ENCODE measurements around the gene GRAMD1C.
"Not testable (repeated sequence)": the region's sequence is repeated elsewhere in the genome, so short reads cannot be mapped to it uniquely, and the experiment has no call there.

Gene GRAMD1C

DNA sequence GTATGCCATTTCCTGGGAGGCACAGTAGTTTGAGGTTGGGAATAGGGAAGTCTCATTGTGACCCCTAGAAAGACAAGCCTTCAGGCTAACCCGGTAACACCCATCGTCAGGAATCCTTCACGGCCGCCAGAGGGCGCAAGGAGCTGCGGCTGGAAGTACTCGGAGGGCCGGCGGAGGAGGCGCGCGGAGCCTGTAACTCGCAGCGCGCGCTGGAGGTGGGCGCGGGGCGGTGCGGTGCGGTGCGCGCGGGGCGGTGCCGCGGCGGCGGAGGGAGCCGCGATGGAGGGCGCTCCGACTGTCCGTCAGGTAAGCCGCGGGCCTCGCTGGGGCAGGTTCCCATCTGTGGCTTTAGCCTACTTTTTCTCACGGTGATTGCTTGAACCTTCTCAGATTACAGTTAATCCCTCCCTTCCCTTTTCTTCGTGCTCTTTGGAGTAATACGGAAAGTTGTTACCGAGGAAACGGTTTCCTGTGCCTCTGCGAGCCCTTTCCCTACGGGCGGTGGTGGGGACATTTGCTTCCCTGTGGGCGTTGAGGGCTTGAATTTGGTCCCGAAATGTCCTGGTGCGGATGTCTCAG is at the start of gene GRAMD1C:
Gene GRAMD1C (plus strand): TSS at position 158 of the 579 bp plus-strand sequence. CDS start 122 bp downstream, at position 280.
- peak; percentile 65 to 66 for DNase-seq (ENCODE audit: low read depth in 2 of 2, low spot score in 1 of 2)

DNA sequence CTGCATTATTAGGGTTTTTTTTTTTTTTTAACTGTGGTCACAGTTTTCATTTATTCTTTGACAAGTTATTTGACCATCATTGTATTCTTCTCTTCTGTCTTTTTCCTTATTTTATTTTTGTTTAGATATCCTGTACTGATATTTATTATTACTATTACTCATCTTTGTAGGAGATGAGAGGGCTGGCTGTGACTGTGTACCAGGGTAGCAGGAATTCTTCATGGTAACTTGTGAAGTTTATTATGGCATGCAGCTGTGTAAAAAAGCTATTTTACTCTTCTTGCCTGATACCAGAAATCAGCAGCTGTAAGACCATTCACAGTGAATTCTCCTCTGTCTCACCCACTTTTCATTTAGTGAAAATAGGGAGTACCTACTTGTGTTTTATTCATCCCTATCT is 47.2 kb upstream of the GRAMD1C start:
- DNase-seq (ENCODE audit: low read depth in 2 of 2, low spot score in 1 of 2), result no peak

DNA sequence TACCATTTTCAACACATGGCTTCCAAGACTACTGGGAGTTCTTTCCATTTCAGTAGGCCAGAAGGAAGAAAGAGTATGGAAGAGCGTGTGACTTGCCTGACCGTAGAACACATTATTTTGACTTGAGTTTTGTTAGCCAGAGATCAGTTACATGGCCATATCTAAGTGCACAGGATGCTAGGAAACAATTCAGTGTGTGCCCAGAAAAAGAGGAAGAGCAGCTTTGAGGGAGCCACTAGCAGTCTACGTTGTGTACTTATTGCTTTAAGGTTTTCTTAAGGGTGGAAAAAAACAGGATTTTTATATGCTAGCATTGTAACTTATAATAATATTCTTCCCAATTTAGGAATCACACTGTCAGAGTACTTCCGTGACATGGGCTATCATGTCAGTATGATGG is 44.1 kb upstream of the GRAMD1C start:
- DNase-seq (ENCODE audit: low read depth in 2 of 2, low spot score in 1 of 2), result no peak

DNA sequence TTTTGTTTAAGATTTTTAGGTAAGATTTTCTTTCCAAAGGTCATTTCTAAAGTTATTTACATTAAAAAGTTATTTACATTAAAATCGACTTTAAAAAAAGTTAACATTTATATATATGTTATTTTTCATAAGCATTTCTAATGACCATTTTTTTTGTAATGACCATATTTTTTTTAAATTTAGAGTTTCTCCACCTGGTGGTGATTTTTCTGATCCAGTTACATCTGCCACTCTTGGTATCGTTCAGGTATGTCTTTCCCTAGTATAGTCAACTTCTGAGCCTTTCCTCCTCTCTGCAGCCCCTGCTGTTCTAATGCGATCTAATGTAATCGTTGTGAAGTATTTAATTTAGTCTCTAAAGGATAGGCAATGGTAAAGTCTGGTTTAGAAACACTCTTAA is 42.9 kb upstream of the GRAMD1C start:
- no peak for DNase-seq (ENCODE audit: low read depth in 2 of 2, low spot score in 1 of 2)

DNA sequence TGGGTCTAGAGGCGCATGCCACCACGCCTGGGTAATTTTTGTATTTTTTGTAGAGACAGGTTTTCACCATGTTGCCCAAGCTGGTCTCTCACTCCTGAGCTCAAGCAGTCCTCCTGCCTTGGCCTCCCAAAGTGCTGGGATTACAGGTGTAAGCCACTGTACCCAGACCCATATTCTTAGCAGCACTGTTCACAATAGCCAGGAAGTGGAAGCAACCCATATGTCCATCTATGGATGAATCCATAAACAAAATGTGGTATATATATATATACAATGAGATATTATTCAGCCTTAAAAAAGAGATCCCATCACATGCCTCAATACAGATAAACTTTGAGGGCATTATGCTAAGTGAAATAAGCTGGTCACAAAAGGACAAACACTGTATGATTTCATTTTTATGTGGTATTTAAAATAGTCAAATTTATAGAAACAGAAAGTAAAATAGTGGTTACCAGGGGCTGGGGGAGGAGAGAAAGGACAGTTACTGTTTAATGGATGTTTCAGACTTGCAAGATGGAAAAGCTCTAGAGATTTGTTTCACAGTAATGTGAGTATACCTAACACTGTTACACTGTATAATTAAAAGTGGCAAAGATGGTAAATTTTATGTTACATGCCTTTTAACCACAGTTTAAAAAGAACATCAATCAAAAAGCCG is 35.7 kb upstream of the GRAMD1C start:
- DNase-seq (ENCODE audit: low read depth in 2 of 2, low spot score in 1 of 2), result no peak

DNA sequence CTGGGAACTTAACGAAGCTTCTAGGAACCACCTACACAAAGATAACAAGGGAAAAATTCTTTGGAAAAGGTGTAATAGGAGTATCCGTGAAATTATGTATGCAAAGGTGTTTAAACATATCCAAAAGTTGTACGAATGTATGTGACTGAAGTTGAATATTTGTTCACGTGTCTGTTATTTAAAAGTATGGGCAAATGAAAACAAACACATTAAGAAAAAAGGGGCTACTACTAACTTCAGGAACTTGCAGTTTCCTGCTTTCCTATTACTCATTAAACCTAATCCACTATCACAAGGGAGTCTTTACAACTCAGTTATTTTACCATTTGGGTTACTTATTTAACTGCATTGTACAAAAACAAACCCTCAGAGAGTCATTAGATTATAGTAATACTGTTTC is 33.9 kb upstream of the GRAMD1C start:
- DNase-seq (ENCODE audit: low read depth in 2 of 2, low spot score in 1 of 2), result no peak

DNA sequence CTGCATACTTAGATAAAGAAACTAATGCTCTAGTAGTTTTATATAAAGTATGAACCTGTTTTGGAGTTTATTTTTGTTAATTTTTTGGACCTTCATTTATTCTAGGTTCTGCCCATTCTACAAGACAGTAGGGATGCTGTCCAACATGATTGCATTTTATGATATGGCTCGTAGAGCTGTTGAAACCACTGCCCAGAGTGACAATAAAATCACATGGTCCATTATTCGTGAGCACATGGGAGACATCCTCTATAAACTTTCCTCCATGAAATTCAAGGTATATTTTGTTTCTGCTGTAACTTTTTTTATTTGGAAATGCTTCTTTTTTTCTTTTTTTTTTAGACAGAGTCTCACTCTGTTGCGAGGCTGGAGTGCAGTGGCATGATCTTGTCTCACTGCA is 33.3 kb upstream of the GRAMD1C start:
- DNase-seq (ENCODE audit: low read depth in 2 of 2, low spot score in 1 of 2), result no peak

DNA sequence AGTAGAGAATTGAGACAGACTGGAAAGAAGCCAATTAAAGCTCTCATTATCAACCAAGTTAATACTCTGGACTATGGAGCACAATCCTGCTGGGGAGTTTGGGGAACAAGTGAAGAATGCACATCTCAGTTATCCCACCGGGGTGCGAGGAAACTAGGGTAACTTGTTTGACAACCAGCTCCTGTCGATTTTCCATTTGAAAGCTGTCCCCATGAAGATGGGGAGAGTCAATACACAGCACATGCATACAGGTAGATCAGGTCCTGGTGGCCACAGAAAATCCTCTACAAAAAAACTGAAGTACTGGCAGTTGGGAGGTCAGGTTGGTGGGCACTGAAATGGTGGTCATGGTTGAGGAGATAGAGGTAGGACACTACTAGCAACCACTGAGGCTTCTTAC is 25.7 kb upstream of the GRAMD1C start:
- no peak for DNase-seq (ENCODE audit: low read depth in 2 of 2, low spot score in 1 of 2)

DNA sequence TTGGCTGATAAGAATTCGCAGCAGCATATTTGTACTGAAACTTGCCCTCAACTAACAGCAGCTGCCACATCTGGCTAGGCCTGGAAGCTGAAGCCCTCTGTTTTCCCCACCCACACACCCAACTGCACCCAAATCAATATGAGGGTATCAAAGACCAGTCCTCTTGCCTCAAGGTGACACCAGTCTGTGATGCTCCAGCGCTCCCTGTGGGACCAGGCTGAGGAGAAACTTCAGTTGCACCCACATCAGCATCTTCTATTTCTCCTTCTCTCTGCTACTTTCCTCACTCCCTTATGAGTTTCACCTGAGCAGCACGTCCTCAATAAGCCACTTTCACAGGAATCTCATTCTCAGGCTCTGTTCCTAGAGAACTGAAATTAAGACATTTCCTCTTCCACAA is 18.7 kb upstream of the GRAMD1C start:
- no peak for DNase-seq (ENCODE audit: low read depth in 2 of 2, low spot score in 1 of 2)

DNA sequence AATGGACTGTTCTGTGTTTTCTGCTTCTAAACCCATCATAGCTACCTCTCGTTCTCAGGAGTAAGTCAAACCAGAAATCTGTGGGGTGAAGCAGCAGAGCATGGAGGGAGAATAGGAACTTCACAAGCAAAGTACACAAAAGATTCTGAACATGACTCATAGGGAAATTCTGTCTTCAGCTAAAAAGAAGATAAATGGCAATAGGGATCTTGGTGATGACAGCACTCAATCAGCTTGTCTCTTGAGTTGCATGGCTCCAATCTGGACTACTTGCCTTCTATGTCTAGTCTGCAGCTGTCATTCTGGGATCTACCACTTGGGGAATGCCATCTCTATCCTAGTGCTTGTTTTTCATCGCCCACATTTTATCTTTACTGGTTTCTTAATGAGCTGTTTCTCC is 13.5 kb upstream of the GRAMD1C start:
- no peak for DNase-seq (ENCODE audit: low read depth in 2 of 2, low spot score in 1 of 2)

DNA sequence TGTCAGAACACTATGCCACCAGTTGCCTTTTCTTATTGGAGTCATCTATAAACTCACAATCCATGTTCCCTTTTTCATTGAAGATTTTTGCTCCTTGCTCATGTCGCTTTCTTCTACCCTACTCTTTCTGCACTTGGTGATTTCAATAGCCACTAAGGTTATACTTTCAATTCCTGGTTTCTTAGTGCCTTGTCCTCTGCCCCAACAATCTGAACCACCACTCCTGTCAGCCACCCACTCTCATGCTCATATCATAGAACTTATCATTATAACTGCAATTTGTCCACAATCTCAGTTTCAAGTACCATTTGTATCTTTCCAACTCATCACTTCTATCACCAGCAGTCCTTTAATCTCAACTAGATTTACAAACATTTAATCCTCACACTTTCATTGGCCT is 10.0 kb upstream of the GRAMD1C start:
- no peak for DNase-seq (ENCODE audit: low read depth in 2 of 2, low spot score in 1 of 2)

DNA sequence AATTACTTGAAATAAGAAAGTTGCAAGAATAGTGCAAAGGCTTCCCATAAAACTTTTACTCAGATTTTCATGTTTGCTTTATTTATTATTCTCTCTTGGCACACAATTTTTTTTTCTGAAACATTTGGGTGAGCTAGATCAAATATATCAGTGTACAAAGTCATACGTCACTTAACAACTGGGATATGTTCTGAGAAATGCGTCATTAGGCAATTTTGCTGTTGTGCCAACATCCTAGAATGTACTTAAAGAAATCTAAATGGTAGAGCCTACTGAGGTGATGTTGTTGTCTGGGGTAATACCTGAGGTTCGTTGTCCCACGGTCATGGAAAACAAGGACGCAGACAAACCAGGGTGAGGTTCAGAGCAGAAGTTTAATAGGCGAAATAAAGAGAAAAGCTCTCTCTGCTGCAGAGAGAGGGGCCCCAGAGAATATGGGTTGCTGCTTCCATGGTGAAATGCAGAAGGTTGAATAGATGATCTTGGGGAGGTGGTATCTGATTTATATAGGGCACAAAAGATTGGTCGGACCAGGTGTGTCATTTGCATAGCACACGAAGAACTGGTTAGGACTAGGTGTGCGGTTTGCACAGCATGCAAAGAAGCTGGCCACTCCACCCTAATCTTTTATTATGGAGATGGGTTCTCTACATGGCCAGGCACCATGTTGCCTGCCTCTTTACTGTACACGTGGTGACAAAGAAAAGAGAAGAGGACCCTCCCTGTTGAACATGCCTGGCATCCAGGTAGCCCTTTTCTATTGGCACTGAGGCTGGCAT is 8.8 kb upstream of the GRAMD1C start:
- DNase-seq (ENCODE audit: low read depth in 2 of 2, low spot score in 1 of 2), result no peak

DNA sequence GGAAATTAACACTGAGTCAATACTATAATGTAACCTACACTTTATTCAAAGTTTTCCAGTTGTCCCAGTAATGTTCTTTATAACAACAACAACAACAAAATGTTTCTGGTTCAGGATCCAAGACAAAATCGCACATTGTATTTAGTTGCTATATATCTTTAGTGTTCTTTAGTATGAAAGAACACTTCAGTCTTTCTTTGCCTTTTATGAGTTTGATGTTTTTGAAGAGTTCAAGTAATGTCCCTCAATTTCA is 7.6 kb upstream of the GRAMD1C start:
- no peak for DNase-seq (ENCODE audit: low read depth in 2 of 2, low spot score in 1 of 2)

DNA sequence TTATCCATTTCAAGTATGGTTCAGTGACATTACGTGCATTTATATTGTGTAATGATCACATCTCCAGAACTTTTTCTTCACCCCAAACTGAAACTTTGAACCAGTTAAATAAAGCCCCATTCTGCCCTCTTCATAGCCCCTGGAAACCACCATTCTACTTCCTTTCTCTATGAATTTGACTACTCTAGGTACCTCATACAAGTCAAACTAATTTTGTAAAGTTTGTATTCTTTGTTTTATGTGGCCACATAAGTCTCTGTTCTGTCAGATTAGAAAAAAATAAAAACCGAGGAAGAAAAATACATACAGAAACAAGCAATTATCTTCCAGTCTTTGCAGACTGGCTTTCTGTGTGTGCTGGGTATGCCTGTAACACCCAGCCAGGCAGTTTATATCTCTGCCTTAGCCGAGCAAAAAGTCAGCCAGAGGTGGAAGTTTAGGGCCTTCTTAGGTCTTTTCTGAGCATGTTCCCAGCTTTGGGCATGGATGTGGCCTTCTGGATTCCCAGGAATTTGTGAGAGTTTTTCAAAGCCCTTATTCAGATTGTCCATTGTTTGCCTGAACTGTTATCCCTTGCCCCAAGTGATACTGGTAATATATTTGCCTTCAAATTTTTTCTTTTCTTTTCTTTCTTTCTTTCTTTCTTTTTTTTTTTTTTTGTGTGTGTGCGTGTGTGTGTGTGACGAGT is 6.0 kb upstream of the GRAMD1C start:
- DNase-seq (ENCODE audit: low read depth in 2 of 2, low spot score in 1 of 2), result no peak

DNA sequence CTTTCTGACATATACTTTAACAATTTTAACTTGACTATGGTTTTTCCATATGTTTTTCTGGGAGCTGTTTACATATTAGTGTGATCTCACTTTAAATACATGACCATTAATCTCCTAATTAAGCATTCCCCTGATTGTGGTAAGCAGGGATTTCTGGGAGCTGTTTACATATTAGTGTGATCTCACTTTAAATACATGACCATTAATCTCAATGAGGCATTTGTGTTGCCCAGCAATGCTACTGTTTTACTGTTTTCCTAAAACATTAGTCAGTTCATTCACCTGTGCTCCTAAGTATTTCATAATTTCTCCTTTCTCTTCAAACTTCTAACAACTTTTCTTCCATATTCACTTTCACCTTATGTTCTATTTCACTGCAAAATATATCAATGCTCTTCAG is 3.6 kb upstream of the GRAMD1C start:
- DNase-seq (ENCODE audit: low read depth in 2 of 2, low spot score in 1 of 2), result no peak

DNA sequence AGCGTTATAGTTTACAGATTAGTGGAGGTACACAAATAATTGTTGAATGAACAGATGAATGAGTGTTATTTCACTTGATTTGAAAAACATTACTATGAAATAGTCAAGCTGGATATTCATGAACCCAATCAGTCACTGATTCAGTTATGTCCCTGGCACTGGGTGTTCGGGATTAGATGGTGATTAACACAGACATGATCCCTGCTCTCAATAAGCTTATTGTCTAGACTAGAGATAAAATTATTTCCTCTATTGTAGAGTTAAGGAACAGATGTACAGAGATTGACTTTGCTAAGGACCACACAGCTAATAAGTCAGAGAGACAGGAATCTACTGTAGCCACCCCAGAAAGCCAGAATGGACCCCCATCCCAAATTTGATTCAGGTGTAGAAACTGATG is 963 bp downstream of the GRAMD1C start:
- DNase-seq (ENCODE audit: low read depth in 2 of 2, low spot score in 1 of 2), result no peak

DNA sequence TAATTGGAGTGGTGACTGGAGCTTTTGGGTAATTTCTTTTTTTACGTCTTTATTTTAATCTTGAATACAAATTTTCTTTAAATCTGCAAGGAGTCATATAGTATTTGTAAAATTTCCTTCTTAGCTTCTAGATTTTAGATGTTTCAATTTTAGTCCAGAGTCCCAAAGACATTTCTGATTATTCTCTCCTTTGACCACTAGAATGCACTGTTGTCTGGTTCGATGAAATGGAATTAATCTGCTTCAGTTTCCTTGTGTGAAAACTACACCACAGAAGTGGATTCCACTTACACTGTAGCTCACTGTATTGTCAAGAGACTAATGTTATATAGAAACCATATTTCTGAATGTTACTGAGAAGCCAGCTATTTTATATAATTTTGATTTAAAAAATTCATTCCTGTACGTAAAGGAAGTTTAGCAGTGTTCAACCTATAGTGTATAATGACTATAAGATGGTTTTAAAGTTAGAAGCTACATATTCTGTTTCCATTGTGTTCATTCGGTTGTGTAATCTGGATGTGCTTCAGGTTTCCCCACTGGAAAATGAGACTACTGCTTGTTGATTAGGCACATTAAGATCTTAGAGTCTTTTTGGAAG is 6.1 kb downstream of the GRAMD1C start:
- DNase-seq (ENCODE audit: low read depth in 2 of 2, low spot score in 1 of 2), result no peak

DNA sequence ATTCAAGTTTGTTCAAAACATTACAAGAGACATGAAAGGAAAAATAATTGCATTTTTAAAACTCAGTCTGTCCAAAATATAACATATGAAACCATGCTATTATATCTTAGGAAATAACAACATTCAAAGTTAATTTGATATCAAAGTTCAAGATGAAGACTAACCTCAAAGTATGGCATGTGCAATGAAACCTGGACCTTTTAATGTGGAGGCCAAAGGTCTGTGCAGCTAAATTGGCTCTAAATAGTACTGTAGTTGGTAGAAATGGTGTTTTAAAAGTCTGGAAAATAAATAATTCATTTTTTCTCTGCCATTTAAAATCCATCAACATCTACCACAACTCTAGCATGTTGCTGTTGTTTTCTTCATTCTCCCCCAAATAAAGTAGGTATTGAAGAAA is 8.7 kb downstream of the GRAMD1C start:
- DNase-seq (ENCODE audit: low read depth in 2 of 2, low spot score in 1 of 2), result no peak

DNA sequence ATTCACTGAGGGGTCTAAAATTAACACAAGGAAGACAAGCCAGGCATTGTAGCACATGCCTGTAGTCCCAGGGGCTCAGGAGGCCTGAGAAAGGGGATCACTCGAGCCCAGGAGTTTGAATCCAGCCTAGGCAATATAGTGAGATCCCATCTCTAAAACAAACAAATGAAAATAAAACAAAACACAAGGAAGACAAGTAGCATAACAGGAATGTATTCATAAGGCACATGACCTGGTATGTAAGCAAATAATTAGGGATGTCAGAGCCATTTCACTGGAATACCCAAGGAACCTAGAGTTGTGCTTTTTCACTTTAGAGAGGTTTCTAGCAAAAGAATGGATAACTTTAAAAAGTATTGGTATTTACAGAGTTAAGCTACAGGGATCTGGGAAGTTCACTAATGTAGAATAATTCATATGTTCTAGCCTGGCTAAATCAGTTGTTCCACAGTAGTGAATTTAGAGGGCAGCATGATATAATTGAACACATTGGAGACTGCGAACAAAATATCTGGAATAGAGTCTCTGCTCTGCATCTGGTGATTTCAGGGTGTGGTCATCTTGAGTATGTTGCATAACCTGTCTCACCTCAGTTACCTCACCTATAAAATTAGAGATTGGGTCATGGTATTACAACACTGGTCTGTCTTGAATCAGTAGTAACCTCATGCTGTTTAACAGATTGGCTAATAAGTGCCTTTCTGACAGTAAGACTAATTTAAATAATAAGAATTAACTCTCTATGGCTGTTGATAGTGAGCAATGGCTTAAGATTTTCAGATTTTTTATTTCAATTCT is 9.3 kb downstream of the GRAMD1C start:
- no peak for DNase-seq (ENCODE audit: low read depth in 2 of 2, low spot score in 1 of 2)

DNA sequence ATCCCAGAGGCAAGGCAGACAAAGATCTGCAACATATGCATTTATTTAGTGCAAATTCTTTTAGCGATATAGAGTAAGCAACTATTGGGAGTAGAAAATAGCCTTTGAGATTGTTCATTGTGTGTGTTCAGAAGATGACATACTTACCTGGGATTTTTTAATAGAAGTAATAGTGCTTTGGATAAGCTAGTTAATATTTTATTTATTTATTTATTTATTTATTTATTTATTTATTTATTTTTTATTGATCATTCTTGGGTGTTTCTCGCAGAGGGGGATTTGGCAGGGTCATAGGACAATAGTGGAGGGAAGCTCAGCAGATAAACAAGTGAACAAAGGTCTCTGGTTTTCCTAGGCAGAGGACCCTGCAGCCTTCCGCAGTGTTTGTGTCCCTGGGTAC is 10.5 kb downstream of the GRAMD1C start:
- DNase-seq (ENCODE audit: low read depth in 2 of 2, low spot score in 1 of 2), result not testable (repeated sequence)

DNA sequence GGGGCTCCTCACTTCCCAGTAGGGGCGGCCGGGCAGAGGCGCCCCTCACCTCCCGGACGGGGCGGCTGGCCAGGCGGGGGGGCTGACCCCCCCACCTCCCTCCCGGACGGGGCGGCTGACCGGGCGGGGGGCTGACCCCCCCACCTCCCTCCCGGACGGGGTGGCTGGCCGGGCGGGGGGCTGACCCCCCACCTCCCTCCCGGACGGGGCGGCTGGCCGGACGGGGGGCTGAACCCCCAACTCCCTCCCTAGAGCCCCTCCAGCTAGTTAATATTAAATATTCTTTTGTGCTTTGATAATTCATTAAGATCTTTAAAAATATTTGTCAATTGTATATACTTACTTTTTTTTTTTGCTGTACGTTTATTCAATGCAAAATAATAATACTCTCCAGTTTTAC is 11.3 kb downstream of the GRAMD1C start:
- not testable (repeated sequence) for DNase-seq (ENCODE audit: low read depth in 2 of 2, low spot score in 1 of 2)
